IPS DF 19.7 (cell line): ENCODE results near the gene PRKCH.

ENCODE experiments used
- DNase-seq: peaks from one replicate; pipeline ENCODE4 v3.0.0-alpha.2; 2013; ENCODE audit warnings: low read depth, low spot score

Gene PRKCH

GRCh38 chr14:61420326-61420725 lies 98.9 kb downstream of the PRKCH start:
- no peak for DNase-seq

- DNase-seq: no peak
These were observed 100.0 kb downstream of the PRKCH start for GRCh38 chr14:61421212-61421923.

GRCh38 chr14:61426048-61426447 lies 104.7 kb downstream of the PRKCH start:
- no peak for DNase-seq

- DNase-seq: no peak
These were observed 106.9 kb downstream of the PRKCH start for GRCh38 chr14:61428261-61428660.

GRCh38 chr14:61429316-61429715 lies 107.9 kb downstream of the PRKCH start:
- no peak for DNase-seq

GRCh38 chr14:61430066-61430757 lies 108.8 kb downstream of the PRKCH start:
- no peak for DNase-seq

GRCh38 chr14:61433169-61433568 lies 111.8 kb downstream of the PRKCH start:
- DNase-seq: no peak

GRCh38 chr14:61433828-61434227 lies 112.4 kb downstream of the PRKCH start:
- DNase-seq: no peak

GRCh38 chr14:61434311-61434710 lies 112.9 kb downstream of the PRKCH start:
- no peak for DNase-seq

GRCh38 chr14:61435563-61436337 lies 114.4 kb downstream of the PRKCH start:
- DNase-seq: no peak

GRCh38 chr14:61437381-61437780 lies 116.0 kb downstream of the PRKCH start:
- no peak for DNase-seq

- DNase-seq: no peak
These were observed 116.7 kb downstream of the PRKCH start for GRCh38 chr14:61438036-61438435.

- DNase-seq: no peak
These were observed 117.1 kb downstream of the PRKCH start for GRCh38 chr14:61438497-61438859.

- no peak for DNase-seq
These were observed 117.7 kb downstream of the PRKCH start for GRCh38 chr14:61438860-61439765.

GRCh38 chr14:61439779-61440418 lies 118.5 kb downstream of the PRKCH start:
- DNase-seq: no peak

GRCh38 chr14:61443481-61443880 lies 122.1 kb downstream of the PRKCH start:
- DNase-seq: no peak

- no peak for DNase-seq
These were observed 122.9 kb downstream of the PRKCH start for GRCh38 chr14:61444215-61444768.

- no peak for DNase-seq
These were observed 130.1 kb downstream of the PRKCH start for GRCh38 chr14:61451491-61451890.

- DNase-seq: no peak
These were observed 130.6 kb downstream of the PRKCH start for GRCh38 chr14:61451891-61452400.

GRCh38 chr14:61452452-61452851 lies 131.1 kb downstream of the PRKCH start:
- DNase-seq: no peak
